COLO668 (cell line): ENCODE data around the gene GRB2.

ENCODE experiments used
- DNase-seq: peaks from one replicate; lab custom pipeline; 2025; ENCODE audit not compliant: unreplicated experiment; lab: John Stamatoyannopoulos, UW

Gene GRB2

DNA sequence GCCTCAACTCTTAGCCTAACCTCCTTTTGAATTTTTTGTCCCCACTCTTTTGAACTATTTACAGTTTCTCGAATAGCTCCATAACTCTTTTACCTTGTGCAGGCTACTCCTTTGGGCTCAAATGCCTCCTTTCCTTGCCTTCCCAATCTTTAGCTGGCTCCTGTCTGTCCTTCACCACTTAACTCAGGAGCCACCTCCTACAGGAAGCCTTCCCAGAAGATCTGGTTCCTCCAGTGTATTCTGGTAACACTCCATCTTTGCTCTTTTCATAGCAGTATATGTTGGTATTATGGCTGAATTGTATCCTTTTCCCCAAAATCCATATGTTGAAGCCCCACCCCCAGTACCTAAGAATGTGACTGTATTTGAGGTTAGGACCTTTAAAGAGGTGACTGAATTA, 9.0 kb upstream of the GRB2 start:
- no peak for DNase-seq

DNA sequence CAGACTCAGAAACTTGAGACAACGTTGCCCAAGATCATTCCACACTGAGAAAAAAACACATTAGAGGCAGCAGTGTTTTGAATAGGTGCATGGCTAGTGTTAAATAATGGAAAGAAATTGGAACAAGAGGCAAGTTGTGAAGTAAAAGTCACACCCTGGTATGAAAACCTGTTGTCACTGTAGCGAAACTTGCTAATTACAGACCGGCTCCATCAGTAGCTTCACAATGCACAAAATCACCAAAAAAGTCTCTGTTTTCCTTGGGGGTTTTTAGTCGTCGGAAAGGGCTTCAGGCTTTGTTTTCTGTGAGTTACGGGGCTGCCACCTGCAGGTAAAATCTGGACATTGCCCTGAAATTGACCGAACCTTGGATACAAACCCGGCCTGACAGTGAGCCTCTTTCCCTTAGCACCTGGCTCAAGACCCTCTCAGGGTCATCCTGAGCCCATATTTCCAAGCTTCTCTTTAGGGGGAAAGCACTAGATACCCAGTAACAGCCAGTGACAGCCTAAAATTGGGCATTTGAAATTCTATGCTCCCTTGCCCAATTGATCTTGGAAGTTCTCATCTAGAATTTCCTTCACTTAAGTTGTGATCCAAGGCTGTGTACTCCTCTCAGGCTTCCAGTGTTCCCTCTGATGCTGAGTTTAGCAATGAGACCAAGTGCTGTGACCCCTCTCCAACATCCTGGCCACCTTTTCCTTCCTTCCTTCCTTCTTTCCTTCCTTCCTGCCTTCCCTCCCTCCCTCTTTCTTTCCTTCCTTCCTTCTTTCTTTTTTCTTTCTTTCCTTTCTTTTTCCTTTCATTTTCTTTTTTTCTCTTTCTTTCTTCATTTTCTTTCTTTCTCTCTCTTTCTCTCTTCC, 7.2 kb upstream of the GRB2 start:
- DNase-seq: peak; percentile 34

DNA sequence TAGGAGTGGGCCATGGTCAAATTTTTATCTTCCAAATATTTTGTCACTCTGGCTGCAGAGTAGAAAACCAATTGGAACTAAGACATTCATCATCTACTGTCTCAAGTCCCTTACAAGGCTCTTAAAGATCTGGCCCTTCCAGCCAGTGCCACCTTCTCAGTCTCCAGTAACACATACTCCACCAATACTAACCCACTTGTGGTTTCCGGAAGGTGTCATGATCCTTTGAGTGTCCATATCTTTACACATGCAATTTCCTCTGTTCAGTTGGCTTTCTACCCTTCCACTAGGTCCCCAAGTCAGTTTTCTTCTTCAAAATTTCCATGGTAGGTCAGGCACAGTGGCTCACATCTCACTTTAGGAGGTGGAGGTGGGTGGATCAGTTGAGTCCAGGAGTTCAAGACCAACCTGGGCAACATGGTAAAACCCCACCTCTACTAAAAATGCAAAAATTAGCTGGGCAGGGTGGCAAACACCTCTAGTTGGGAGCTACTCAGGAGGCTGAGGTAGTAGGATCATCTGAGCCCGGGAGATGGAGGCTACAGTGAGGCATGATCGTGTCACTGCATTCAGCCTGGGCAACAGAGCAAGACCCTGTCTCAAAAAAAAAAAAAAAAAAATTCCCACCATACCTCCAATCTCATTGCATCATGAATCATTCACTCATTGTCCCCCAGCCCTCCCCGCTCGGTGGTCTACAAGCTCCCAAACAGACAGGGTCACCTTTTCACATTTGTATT, 6.0 kb upstream of the GRB2 start:
- DNase-seq: no peak

DNA sequence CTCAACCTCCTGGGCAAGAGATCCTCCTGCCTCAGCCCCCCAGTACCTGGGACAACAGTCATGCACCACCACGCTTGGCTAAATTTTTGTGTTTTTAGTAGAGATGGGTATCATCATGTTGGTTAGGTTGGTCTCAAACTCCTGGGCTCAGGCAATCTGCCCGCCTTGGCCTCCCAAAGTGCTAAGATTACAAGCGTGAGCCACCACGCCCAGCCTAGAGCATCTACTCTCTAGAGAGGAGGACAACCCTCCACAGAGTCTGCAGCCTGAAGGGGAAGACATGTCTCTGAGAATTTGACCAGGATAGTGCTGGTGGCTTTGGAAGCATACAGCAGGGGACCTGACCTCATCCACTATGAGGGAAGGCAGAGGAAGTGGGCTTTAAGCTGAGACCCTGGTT, 4.7 kb upstream of the GRB2 start:
- no peak for DNase-seq

DNA sequence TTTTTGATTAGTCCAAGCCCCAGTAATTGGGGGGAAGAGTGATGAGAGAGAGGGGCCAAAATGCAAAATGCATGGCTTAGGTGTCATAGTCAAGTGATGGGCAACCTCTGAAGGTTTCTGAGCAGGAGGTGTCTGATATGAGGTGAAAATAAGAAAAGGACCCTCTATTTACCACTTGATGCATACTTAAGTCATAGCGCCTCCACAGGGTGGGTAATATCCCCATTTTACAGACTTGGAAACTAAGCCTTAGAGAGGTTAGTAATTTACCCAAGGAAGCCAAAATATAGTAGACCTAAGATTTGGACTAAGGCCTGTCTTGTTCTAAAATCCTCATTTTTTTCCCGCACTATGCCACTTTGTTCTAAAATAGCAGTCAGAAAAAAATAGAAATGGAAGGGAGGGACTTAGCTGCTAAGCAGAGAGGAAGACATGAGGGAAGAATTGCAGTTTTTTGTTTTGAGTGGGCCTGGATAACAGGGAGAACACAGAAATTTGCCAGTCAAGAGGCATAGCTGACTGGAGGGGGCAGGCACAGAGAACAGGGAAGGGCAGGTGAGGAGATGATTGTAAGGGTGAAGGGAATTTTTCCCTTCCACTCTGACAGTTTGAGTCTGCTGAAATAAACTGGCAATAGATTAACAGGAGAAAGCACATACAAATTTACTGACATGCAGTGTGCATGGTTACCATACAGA, 2.3 kb upstream of the GRB2 start:
- DNase-seq: no peak

DNA sequence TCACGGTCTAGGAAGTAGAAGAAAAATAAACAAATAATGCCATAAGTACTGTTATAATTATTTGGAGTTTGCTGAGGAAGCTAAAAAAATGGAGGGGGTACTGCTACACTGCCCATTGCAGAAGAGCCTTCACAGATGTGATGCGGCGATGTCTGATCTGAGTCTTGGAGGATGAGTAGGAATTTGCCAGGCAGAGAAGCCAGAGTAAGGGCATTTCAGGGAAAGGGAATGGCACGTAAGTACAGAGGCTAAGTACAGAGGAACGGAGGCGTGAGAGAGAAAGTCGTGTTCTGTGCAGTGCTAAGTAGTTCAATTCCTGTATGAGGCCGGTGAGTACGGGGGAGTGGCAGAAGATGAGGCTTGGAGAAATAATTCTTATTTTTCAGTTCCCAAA, 741 bp upstream of the GRB2 start:
- DNase-seq: no peak

DNA sequence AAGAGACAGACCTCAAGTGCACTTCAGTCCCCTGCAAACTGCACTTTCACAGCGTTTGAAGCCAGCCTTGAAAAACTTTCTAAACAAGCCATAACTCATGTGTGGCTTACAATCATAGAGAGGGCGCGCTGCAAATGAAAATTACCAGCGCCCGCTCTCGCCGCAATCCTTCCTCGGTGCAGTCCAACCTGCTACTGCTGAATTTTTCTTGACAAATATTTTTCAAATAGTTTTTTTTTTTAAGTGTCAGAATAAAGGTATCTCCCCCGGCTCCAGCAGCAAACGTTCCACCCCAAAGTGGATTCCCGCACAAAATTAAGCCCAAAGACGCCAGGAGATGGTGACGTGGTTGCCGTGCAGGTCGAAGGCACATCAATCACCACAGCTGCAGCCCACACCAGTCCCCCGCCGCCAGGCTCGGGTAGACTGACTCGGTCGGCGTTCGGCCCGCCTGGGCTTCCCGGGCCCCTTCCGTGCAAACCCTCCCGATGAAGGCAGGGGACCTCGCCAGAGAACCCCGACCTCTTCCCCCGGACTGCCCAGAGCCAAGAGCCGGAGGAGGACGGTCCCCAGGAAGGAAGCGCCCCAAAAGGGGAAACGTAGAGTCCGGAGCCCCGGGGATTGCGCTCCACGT, 630 bp downstream of the GRB2 start:
- DNase-seq: peak; percentile 37

DNA sequence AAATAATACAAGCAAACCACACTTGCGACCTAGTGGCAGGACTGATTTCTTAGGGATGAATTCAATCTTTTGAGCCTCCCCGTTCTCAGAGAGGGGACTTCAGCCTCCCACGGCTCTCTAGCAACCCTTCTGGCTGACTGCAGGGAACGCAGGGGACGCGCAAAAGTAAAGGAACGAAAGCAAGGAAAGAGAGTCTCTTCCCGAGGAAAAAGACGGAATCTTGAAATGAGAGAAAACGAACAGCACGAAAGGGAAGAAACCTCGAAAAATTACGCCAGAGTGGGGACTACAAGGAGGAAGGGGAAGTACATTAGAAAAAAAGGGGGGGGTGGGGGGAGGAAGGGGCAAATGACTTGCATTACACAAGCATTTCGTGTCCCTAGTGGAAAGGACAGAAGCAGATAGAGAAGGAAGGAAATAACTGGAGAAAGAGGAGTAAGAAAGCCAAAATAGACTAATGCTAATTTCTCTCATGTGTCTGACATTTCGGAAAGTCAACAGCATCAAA, 1.2 kb downstream of the GRB2 start:
- DNase-seq: peak; percentile 42

DNA sequence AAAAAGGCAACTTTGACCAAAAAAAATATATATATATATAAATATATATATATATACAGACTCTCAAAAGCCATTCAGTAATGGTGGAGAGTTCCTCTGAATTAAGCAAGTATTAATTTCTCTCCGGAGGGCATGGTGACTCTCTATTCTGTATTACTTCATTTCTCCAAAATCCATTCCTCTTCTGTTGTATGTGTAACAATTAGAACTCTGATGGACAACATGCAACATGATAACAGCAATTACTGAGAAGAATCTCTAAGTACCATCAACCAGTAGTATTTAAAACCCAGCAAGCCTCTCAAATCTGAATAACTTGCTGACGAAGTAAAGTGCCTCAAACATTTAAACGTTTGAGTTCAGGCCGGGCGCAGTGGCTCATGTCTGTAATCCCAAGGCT, 2.3 kb downstream of the GRB2 start:
- no peak for DNase-seq

DNA sequence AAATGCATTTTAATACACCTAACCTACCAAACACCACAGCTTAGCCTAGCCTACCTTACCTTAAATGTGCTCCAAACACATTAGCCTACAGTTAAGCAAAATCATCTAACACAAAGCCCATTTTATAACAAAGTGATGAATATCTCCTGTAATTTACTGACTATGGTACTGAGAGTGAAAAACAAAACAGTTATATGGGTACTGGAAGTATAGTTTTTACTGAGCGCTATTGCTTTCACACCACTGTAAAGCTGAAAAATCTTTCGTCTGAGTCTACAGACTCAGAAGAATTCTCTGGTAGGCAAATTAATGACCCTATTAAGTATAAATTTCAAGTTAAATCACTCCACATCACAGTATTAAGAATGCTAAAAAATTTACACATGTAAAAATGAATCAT, 3.5 kb downstream of the GRB2 start:
- no peak for DNase-seq

DNA sequence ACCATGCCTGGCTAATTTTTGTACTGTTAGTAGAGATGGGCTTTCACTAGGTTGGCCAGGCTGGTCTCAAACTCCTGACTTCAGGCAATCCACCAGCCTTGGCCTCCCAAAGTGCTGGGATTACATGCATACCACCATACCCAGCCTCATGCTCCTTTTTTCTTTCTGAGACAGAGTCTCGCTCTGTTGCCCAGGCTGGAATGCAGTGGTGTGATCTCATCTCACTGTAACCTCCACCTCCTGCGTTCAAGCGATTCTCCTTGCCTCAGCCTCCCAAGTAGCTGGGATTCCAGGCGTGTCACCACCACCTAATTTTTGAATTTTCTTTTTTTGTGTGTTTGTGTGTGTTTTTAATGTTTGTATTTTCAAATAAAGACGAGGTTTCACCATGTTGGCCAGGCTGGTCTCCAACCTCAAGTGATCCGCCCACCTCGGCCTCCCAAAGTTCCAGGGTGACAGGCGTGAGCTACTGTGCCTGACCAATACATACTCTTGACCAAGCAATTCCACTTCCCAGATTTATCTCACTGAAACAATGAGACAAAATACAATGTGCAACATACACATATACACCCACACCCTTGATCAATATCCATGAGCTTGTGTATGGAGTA, 5.0 kb downstream of the GRB2 start:
- no peak for DNase-seq

DNA sequence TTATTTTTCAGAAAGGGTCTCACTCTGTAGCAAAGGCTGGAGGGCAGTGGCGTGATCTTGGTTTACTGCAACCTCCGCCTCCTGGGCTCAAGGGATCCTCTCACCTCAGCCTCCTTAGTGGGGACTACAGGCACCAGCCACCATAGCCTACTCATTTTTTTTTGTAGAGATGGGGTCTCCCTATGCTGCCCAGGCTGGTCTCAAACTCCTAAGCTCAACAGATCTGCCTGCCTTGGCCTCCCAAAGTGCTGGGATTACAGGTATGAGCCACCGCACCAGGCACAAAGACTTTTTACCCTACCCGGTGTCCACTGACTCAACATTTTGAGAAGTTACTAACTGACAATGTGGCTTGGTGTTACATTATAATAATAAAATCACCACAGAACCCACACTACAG, 7.2 kb downstream of the GRB2 start:
- no peak for DNase-seq

DNA sequence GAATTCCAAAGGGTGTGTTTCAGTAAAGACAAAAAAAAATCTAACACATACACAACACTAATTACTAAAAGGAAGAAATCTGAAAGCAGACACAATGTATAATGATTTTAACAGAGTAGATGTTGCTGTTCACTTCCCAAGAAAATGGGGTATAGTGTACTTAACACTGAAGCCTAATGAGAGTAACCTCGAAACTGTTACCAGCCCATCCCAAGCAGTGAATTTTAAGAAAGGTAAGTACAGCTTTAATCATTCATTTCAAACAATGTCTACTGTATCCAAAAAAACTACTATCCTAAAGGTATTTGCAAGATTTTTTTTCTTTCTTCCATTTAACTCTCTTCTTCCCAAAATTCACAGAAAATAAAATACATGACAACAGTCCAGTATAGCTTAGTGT, 8.3 kb downstream of the GRB2 start:
- DNase-seq: no peak

DNA sequence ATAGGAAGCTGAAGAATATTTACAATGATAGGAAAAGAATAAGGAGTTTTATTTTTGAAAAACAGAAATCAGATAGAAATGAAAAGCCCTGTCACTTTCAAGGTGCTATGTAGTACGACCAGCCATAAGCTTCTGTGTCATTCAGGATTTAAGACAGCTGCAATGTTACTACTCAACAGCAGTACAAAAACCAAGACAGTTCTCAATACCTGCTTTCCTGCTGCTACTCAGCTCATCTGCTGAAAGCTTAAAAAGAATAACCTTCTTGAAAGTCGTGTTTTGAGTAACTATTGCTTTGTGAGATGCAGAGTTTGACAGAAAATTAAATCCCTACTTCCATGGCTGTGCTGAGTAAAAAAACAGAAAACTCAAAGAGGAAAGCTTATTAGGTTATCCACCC, 8.7 kb downstream of the GRB2 start:
- no peak for DNase-seq

DNA sequence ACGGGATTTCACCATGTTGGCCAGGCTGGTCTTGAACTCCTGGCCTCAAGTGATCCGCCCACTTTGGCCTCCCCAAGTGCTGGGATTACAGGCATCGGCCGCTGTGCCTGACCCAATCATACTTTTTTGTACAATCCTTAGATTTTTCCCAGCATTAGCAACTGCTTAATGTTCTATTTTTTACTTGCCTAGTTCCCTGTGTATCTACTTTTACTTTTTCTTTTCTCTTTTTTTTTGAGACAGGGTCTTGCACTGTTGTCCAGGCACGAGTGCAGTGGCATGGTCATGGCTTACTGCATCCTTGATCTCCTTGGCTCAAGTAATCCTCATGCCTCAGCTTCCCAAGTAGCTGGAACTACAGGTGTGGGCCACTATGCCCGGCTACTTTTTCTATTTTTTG, 9.5 kb downstream of the GRB2 start:
- no peak for DNase-seq

DNA sequence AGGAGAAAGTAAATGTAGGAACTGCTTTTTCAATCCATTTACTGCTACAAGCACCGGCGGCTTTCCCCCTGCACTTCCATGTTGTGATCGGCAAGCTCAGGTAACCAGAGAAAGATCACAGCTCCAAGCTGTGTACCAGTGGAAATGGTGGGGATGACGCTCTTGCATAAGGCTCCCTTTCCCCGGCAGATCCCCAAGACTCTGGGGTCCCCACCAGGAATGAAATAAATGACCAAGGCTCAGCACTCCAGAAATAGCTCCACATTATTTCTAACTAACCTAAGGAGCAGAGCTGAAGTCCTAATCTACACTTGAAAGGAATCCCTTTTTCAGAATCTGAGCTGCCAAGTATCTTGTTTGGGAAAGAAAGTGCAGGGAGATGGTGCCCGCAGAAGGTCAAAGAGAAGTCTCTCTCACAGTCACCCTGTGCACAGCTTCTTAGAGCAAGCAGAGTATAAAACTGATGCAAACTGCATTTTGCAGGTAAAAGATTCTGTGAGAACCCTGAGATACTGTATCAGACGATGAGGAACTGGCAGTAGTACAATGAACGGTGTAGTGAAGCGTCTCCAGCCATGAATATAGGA, 11.1 kb downstream of the GRB2 start:
- no peak for DNase-seq

DNA sequence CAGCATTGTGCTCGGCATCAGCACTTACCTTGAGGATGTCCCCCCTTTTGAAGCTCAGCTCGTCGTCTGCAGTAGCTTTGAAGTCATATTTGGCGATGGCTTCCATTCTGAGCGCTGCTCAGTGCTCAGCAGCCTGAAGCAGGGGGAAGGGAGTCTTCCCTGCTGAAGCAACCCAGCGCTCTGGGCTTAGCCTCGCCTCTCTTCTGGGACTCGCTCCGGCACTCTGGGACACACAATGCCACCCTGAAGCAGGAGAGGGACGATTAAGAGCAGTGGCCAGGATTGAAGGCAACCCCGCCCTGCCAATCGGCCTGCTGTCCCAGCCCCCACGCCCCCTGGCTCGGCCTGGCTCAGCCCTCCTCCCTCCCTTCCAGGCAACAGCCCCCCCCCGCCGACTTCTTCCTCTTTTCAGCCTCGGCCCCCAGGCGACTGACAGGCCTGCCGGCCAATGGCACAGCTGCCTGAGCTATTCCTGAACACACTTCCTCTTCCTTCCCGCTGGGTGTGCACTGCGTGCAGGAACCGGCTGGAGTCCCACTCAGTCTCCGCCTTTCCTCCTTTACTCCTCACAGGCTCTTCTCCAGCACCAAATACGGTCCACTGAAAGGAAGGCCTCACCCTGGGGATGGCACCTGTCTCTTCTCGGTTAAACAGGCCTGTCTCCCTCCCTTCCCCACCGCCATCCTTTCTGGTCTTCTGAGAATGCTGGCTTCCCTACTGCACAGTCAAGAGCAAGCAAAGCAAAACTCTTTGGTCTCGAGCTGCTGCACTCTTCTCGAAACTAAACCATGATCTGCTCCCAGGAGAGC, 11.8 kb downstream of the GRB2 start:
- peak; percentile 89 for DNase-seq

DNA sequence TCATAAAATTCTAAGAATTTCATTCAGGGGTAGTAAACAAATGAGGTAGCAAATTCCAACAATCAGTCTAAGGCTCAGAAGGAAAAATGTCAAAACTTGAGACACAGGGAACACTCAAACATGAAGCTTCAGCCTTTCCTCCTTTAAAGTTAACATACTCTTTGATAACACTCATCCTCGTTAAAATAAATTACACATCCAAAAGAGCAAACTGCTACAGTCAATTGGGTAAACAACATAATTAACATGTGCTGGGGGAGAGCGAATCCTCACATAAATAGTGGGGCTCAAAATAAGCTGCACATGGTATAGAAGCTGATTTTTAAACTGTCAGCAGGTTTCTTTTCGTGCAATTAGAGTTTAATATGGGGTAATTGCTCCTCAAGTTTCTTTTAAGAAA, 12.9 kb downstream of the GRB2 start:
- DNase-seq: no peak

DNA sequence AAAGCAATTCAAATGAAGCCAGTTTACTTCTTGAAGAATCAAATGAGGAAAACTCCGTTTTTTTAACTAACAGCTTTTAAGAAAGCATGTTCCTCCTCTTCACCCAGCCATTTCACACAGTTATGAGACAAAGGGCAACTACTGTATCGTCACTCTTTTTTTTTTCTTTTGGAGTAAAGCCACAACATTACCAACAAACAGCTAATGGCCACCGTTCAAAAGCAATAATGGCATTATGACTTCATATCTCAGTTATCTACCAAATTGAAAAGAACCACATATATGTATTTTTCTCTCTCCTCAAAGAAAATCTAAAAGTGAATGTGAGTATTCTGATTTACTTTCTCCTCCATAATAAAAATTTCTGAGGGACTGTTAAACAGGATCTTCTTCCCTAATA, 14.5 kb downstream of the GRB2 start:
- no peak for DNase-seq
